ENCODE results near the gene KRTAP13-2. TPM values are rescaled to one million over a fixed set of nuclear protein-coding genes. Genes with fewer than 3 reads are reported as not detected.

KRTAP13-2 gene
- polyA plus RNA-seq, 1 experiment: not detected

GRCh38 chr21:30349572-30349971 is 22.5 kb downstream of the KRTAP13-2 start:
- ChIA-PET CTCF (no interaction called here), POLR2A (no interaction called here)
- Histone ChIP-seq H3K9me3 (ENCODE audit: control insufficient read depth, insufficient read depth, low read length) (peaks cover 6% of the 10 kb centered on the region), H3K27ac (ENCODE audit: low read depth, low read length) (no peak overlapping the region), H3K4me3 (ENCODE audit: low read depth, low read length) (no peak overlapping the region), H3K27me3 (ENCODE audit: control insufficient read depth, insufficient read depth, low read length) (no peaks in the 10 kb centered on the region)
- TF ChIP-seq CTCF (IDR thresholded peaks at IDR 0.05; ENCODE audit: low read depth, low read length): no peak
- no peak for DNase-seq (ENCODE audit: low read depth, low spot score)

- H3K4me3 ChIP-seq (ENCODE audit: low read depth, low read length): no peak within 1 kb of the TSS
- POLR2A ChIA-PET: no interaction called here
- DNase-seq (ENCODE audit: low read depth, low spot score): no peak
- CTCF ChIA-PET: no interaction called here
- no peak within 1 kb of the TSS for H3K27ac ChIP-seq (ENCODE audit: low read depth, low read length)
- TF ChIP-seq CTCF (IDR thresholded peaks at IDR 0.05; ENCODE audit: low read depth, low read length): no peak
- no peaks in the 10 kb centered on the region for H3K27me3 ChIP-seq (ENCODE audit: control insufficient read depth, insufficient read depth, low read length)
- peaks cover 15% of the 10 kb centered on the region for H3K9me3 ChIP-seq (ENCODE audit: control insufficient read depth, insufficient read depth, low read length)
Observed at GRCh38 chr21:30348506-30348905, 23.6 kb downstream of the KRTAP13-2 start, which contains the start of gene KRTAP23-1. Gene KRTAP23-1 (minus strand): TSS chr21:30348606. CDS start chr21:30348606, 0 bp downstream.

- Histone ChIP-seq H3K27me3 (ENCODE audit: control insufficient read depth, insufficient read depth, low read length) (no peaks in the 10 kb centered on the region), H3K9me3 (ENCODE audit: control insufficient read depth, insufficient read depth, low read length) (peaks cover 18% of the 10 kb centered on the region), H3K4me3 (ENCODE audit: low read depth, low read length) (no peak overlapping the region), H3K27ac (ENCODE audit: low read depth, low read length) (no peak overlapping the region)
- no peak for TF ChIP-seq CTCF (IDR thresholded peaks at IDR 0.05; ENCODE audit: low read depth, low read length)
- ChIA-PET POLR2A (no interaction called here), CTCF (no interaction called here)
- no peak for DNase-seq (ENCODE audit: low read depth, low spot score)
Observed at GRCh38 chr21:30345014-30345413, 27.1 kb downstream of the KRTAP13-2 start.

DNA sequence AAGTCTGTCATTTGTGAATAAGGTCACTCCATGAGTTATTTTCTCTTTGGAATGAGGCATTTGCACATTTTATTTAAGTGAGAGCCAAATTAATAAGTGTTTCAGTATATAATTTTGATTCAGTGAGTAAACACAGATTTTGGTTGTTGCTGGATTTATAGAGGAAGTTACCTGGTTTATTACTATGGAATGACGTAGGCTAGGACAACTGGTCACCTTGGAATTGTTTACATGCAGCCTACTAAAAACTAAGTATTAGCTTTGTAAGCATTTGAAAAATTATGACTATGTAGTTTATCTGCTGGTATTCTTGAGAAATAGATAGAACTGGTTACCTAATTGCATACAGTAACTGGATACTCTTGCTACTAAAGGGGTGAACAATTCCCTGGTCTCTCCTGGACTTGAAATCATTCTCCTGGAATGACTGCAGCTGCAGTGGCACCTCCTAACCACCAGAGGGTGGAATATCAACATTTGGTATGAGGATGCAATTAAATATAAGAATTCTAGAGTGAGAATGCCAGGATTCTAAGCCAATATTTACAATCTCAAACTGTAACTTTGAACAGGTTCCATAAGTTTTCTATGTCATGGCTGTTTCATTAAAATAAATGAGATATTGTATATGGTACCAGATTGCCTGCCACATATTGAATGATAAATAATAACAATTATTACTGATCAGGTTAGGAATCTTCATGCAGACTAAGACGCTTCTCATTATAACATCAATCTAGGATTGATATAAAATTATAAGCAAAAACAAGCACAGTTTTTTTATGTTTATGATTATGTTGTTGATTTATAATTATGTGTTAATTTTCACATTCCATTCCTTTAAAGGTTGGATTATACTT is 31.1 kb downstream of the KRTAP13-2 start:
- no peak overlapping the region for H3K27ac ChIP-seq (ENCODE audit: low read depth, low read length)
- H3K27me3 ChIP-seq (ENCODE audit: control insufficient read depth, insufficient read depth, low read length): no peaks in the 10 kb centered on the region
- no peak overlapping the region for H3K4me3 ChIP-seq (ENCODE audit: low read depth, low read length)
- no peak for DNase-seq (ENCODE audit: low read depth, low spot score)
- ChIA-PET POLR2A (no interaction called here), CTCF (interaction anchor here (0.6 to 1.3 kb wide), 2 partner anchors 739 to 744 kb away, joined by 3 read pairs; no protein-coding TSS in a partner anchor)
- peaks cover 19% of the 10 kb centered on the region for H3K9me3 ChIP-seq (ENCODE audit: control insufficient read depth, insufficient read depth, low read length)
- peak; percentile 49 for TF ChIP-seq CTCF (IDR thresholded peaks at IDR 0.05; ENCODE audit: low read depth, low read length)

DNA sequence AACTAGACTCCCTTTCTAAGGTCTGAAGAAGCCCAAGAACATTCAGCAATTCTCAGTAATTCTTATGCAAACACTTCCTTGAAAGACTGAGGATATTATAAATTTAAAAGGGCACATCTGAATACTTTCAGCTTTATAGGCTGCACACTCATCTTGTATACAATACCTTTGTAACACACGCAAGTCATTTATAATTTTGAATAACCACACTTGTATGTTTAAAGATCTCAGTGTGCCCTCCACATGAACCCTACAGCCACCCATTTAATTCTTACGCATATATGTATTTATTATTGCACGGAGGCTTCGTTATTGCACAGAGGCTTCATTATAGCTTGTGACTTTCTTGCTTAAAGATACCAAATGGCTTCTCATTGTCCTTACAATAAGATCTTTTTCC is 33.4 kb downstream of the KRTAP13-2 start:
- Histone ChIP-seq H3K27ac (ENCODE audit: low read depth, low read length) (no peak overlapping the region), H3K9me3 (ENCODE audit: control insufficient read depth, insufficient read depth, low read length) (peaks cover 13% of the 10 kb centered on the region; the same call in 1 of the 2 replicates), H3K4me3 (ENCODE audit: low read depth, low read length) (no peak overlapping the region), H3K27me3 (ENCODE audit: control insufficient read depth, insufficient read depth, low read length) (no peaks in the 10 kb centered on the region)
- DNase-seq (ENCODE audit: low read depth, low spot score): no peak
- TF ChIP-seq CTCF (IDR thresholded peaks at IDR 0.05; ENCODE audit: low read depth, low read length): no peak
- ChIA-PET CTCF (interaction anchor here (0.7 kb wide), 1 partner anchor 843 kb away, joined by 7 read pairs; no protein-coding TSS in a partner anchor), POLR2A (no interaction called here)
